ENCODE results near the gene LYPD3. TPM values are rescaled to one million over a fixed set of nuclear protein-coding genes. Genes with fewer than 3 reads are reported as not detected.

Gene LYPD3
- total and polyA plus RNA-seq, 2 experiments from 2014 or later = 4.6 to 13.2 TPM

GRCh38 chr19:43466793-43467192, 1.4 kb upstream of the LYPD3 start:
- Histone ChIP-seq H3K27me3 (no peaks in the 10 kb centered on the region), H3K4me2 (no peak overlapping the region), H3K79me2 (no peaks in the 10 kb centered on the region), H3K4me3 (no peak overlapping the region), H3K36me3 (replicated peaks; ENCODE audit: insufficient read depth, low read depth) (no peaks in the 10 kb centered on the region), H3K9me2 (replicated peaks; ENCODE audit: insufficient read depth) (no peaks in the 10 kb centered on the region), H2AFZ (no peak overlapping the region), H3K27ac (no peak overlapping the region), H3K4me1 (ENCODE audit: insufficient read depth) (no peaks in the 10 kb centered on the region), H4K20me1 (ENCODE audit: insufficient read depth, poor library complexity, severe bottlenecking) (no peaks in the 10 kb centered on the region), H3K9me3 (ENCODE audit: low read depth) (no peaks in the 10 kb centered on the region)
- DNase-seq (ENCODE audit: low spot score) = no peak
- 90% methylated on average over 1 of the region's 1 CpG for WGBS (ENCODE audit: low lambda C conversion rate, missing lambda C conversion rate)
- no peak for TF ChIP-seq EZH2phosphoT487 (IDR thresholded peaks at IDR 0.05; ENCODE audit: low read depth, severe bottlenecking, unreplicated experiment)
- TF ChIP-seq EZH2 (IDR thresholded peaks at IDR 0.05; ENCODE audit: borderline replicate concordance) = no peak
- no peak for TF ChIP-seq CTCF (IDR thresholded peaks at IDR 0.05; ENCODE audit: poor library complexity)

GRCh38 chr19:43464134-43464775, 1.2 kb downstream of the LYPD3 start:
- 20% methylated on average over 33 of the region's 33 CpGs for WGBS (ENCODE audit: low lambda C conversion rate, missing lambda C conversion rate)
- H3K4me1 ChIP-seq (ENCODE audit: insufficient read depth) = no peaks in the 10 kb centered on the region
- no peaks in the 10 kb centered on the region for H3K36me3 ChIP-seq (replicated peaks; ENCODE audit: insufficient read depth, low read depth)
- peak overlapping the region; percentile 92 for H3K4me3 ChIP-seq
- no peaks in the 10 kb centered on the region for H3K79me2 ChIP-seq
- peak; percentile 83 for DNase-seq (ENCODE audit: low spot score)
- H3K27me3 ChIP-seq = no peaks in the 10 kb centered on the region
- H4K20me1 ChIP-seq (ENCODE audit: insufficient read depth, poor library complexity, severe bottlenecking) = no peaks in the 10 kb centered on the region
- H3K9me3 ChIP-seq (ENCODE audit: low read depth) = no peaks in the 10 kb centered on the region
- TF ChIP-seq EZH2 (IDR thresholded peaks at IDR 0.05; ENCODE audit: borderline replicate concordance) (no peak), EZH2phosphoT487 (IDR thresholded peaks at IDR 0.05; ENCODE audit: low read depth, severe bottlenecking, unreplicated experiment) (no peak), CTCF (IDR thresholded peaks at IDR 0.05; ENCODE audit: poor library complexity) (no peak)
- H2AFZ ChIP-seq = peak overlapping the region; percentile 94
- H3K27ac ChIP-seq = peak overlapping the region; percentile 56
- H3K9me2 ChIP-seq (replicated peaks; ENCODE audit: insufficient read depth) = no peaks in the 10 kb centered on the region
- peak overlapping the region; percentile 84 for H3K4me2 ChIP-seq

- TF ChIP-seq EZH2 (IDR thresholded peaks at IDR 0.05; ENCODE audit: borderline replicate concordance) (no peak), CTCF (IDR thresholded peaks at IDR 0.05; ENCODE audit: poor library complexity) (no peak), EZH2phosphoT487 (IDR thresholded peaks at IDR 0.05; ENCODE audit: low read depth, severe bottlenecking, unreplicated experiment) (no peak)
- Histone ChIP-seq H3K9me2 (replicated peaks; ENCODE audit: insufficient read depth) (no peaks in the 10 kb centered on the region), H3K27ac (peak overlapping the region; percentile 56), H2AFZ (peak overlapping the region; percentile 94), H3K4me3 (peak overlapping the region; percentile 92), H3K27me3 (no peaks in the 10 kb centered on the region), H3K4me2 (peak overlapping the region; percentile 84), H4K20me1 (ENCODE audit: insufficient read depth, poor library complexity, severe bottlenecking) (no peaks in the 10 kb centered on the region), H3K36me3 (replicated peaks; ENCODE audit: insufficient read depth, low read depth) (no peaks in the 10 kb centered on the region), H3K4me1 (ENCODE audit: insufficient read depth) (no peaks in the 10 kb centered on the region), H3K79me2 (no peaks in the 10 kb centered on the region), H3K9me3 (ENCODE audit: low read depth) (no peaks in the 10 kb centered on the region)
- 1% methylated on average over 41 of the region's 57 CpGs for WGBS (ENCODE audit: low lambda C conversion rate, missing lambda C conversion rate)
- DNase-seq (ENCODE audit: low spot score) = peak; percentile 98
Observed at GRCh38 chr19:43463381-43464133, 1.9 kb downstream of the LYPD3 start.

Data from hepatocyte (in vitro differentiated cells).